Measurements from ENCODE around the gene PAK5. TPM values are rescaled to one million over a fixed set of nuclear protein-coding genes. Genes with fewer than 3 reads are reported as not detected.

Gene PAK5
- total and polyA plus RNA-seq, 4 donors: 0.03 to 0.51 (median 0.16) TPM

GRCh38 chr20:9583151-9583550 is 255.7 kb downstream of the PAK5 start:
- Histone ChIP-seq H3K27ac (ENCODE audit: low read depth in 1 of 2, low read length in 1 of 2) (no peak overlapping the region), H3K9me3 (ENCODE audit: control insufficient read depth in 4 of 4, insufficient read depth in 3 of 4, low read length in 3 of 4) (no peaks in the 10 kb centered on the region), H3K4me1 (ENCODE audit: control insufficient read depth in 5 of 5, insufficient read depth in 5 of 5, low read length in 5 of 5) (no peaks in the 10 kb centered on the region), H3K27me3 (ENCODE audit: control insufficient read depth in 3 of 3, insufficient read depth in 3 of 3, low read length in 2 of 3) (no peaks in the 10 kb centered on the region), H3K36me3 (ENCODE audit: control insufficient read depth in 4 of 4, insufficient read depth in 4 of 4, low read length in 4 of 4) (no peaks in the 10 kb centered on the region), H3K4me3 (no peak overlapping the region), H3K9ac (ENCODE audit: insufficient read depth in 1 of 2, low read length in 2 of 2) (no peak overlapping the region)
- ATAC-seq (ENCODE audit: insufficient read depth, low FRiP score): no peak
- no peak for TF ChIP-seq CTCF (IDR thresholded peaks at IDR 0.05; ENCODE audit: control extremely low read depth, extremely low read depth)
- DNase-seq: no peak

GRCh38 chr20:9582137-9582536 is 256.7 kb downstream of the PAK5 start:
- H3K27ac ChIP-seq (ENCODE audit: low read depth in 1 of 2, low read length in 1 of 2): no peak overlapping the region
- TF ChIP-seq CTCF (IDR thresholded peaks at IDR 0.05; ENCODE audit: control extremely low read depth, extremely low read depth): no peak
- DNase-seq (no peak), ATAC-seq (ENCODE audit: insufficient read depth, low FRiP score) (no peak)
- H3K9me3 ChIP-seq (ENCODE audit: control insufficient read depth in 4 of 4, insufficient read depth in 3 of 4, low read length in 3 of 4): no peaks in the 10 kb centered on the region
- no peak overlapping the region for H3K9ac ChIP-seq (ENCODE audit: insufficient read depth in 1 of 2, low read length in 2 of 2)
- H3K36me3 ChIP-seq (ENCODE audit: control insufficient read depth in 4 of 4, insufficient read depth in 4 of 4, low read length in 4 of 4): no peaks in the 10 kb centered on the region
- 82 to 85% methylated on average over 5 of the region's 5 CpGs for WGBS, 2 donors
- H3K4me1 ChIP-seq (ENCODE audit: control insufficient read depth in 5 of 5, insufficient read depth in 5 of 5, low read length in 5 of 5): no peaks in the 10 kb centered on the region
- peaks cover 0 to 2% (median 0%) of the 10 kb centered on the region in 3 donors for H3K27me3 ChIP-seq (ENCODE audit: control insufficient read depth in 3 of 3, insufficient read depth in 3 of 3, low read length in 2 of 3)
- no peak overlapping the region for H3K4me3 ChIP-seq

- 58 to 61% methylated on average over 4 of the region's 4 CpGs for WGBS, 2 donors
- no peak for ATAC-seq (ENCODE audit: insufficient read depth, low FRiP score)
These were observed 257.4 kb downstream of the PAK5 start for GRCh38 chr20:9581509-9581908.

More at GRCh38 chr20:9581509-9581908, 257.4 kb downstream of the PAK5 start:
- Histone ChIP-seq H3K4me1 (ENCODE audit: control insufficient read depth in 5 of 5, insufficient read depth in 5 of 5, low read length in 5 of 5) (no peaks in the 10 kb centered on the region), H3K36me3 (ENCODE audit: control insufficient read depth in 4 of 4, insufficient read depth in 4 of 4, low read length in 4 of 4) (no peaks in the 10 kb centered on the region), H3K27ac (ENCODE audit: low read depth in 1 of 2, low read length in 1 of 2) (no peak overlapping the region), H3K9ac (ENCODE audit: insufficient read depth in 1 of 2, low read length in 2 of 2) (no peak overlapping the region), H3K9me3 (ENCODE audit: control insufficient read depth in 4 of 4, insufficient read depth in 3 of 4, low read length in 3 of 4) (no peaks in the 10 kb centered on the region), H3K27me3 (ENCODE audit: control insufficient read depth in 3 of 3, insufficient read depth in 3 of 3, low read length in 2 of 3) (peaks cover 0 to 2% (median 0%) of the 10 kb centered on the region in 3 donors), H3K4me3 (no peak overlapping the region)
- no peak for DNase-seq
- no peak for TF ChIP-seq CTCF (IDR thresholded peaks at IDR 0.05; ENCODE audit: control extremely low read depth, extremely low read depth)
